ENCODE data around the gene HTRA2. TPM values are rescaled to one million over a fixed set of nuclear protein-coding genes. Genes with fewer than 3 reads are reported as not detected.

Gene HTRA2
- polyA plus RNA-seq, 5 donors, result 30.2 to 37.6 (median 36.6) TPM

- no peak for DNase-seq
Observed at GRCh38 chr2:74514368-74515270, 15.1 kb upstream of the HTRA2 start, which contains the start of gene TLX2. Gene TLX2 (plus strand): TSS chr2:74514450. CDS start chr2:74514807, 357 bp downstream.

- no peak for DNase-seq
Observed at GRCh38 chr2:74515271-74515980, 14.3 kb upstream of the HTRA2 start.

GRCh38 chr2:74515981-74516633 is 13.6 kb upstream of the HTRA2 start:
- DNase-seq, result peak; percentile 40 to 53

- DNase-seq, result no peak
Observed at GRCh38 chr2:74516650-74517049, 13.1 kb upstream of the HTRA2 start.

- no peak for DNase-seq
Observed at GRCh38 chr2:74522516-74522915, 7.2 kb upstream of the HTRA2 start.

- DNase-seq, result no peak
Observed at GRCh38 chr2:74524005-74524404, 5.7 kb upstream of the HTRA2 start.

GRCh38 chr2:74524955-74525716 is 4.6 kb upstream of the HTRA2 start:
- DNase-seq, result no peak

- no peak for DNase-seq
Observed at GRCh38 chr2:74525717-74526648, 3.8 kb upstream of the HTRA2 start, which contains the start of gene DQX1. Gene DQX1 (minus strand): TSS chr2:74526231. CDS start chr2:74525729, 502 bp downstream.

GRCh38 chr2:74526649-74527230 is 3.0 kb upstream of the HTRA2 start:
- no peak for DNase-seq

GRCh38 chr2:74527741-74528140 is 2.0 kb upstream of the HTRA2 start:
- no peak for DNase-seq

GRCh38 chr2:74528600-74529356 is 955 bp upstream of the HTRA2 start:
- no peak for DNase-seq

GRCh38 chr2:74530239-74531187 is 780 bp downstream of the HTRA2 start:
- DNase-seq, result no peak

- no peak for DNase-seq
Observed at GRCh38 chr2:74531666-74532065, 1.9 kb downstream of the HTRA2 start.

GRCh38 chr2:74532222-74532621 is 2.5 kb downstream of the HTRA2 start:
- DNase-seq, result no peak

- DNase-seq, result no peak
Observed at GRCh38 chr2:74533464-74533863, 3.7 kb downstream of the HTRA2 start.

GRCh38 chr2:74534411-74534810 is 4.7 kb downstream of the HTRA2 start:
- DNase-seq, result no peak

GRCh38 chr2:74535440-74535965 is 5.8 kb downstream of the HTRA2 start:
- DNase-seq, result no peak
